GM12865 (cell line): ENCODE data around the gene H19.

Experiments
- DNase-seq: peaks from one replicate; pipeline ENCODE4 v3.0.0; 2010; ENCODE audit warnings: low read depth
- H3K4me3 ChIP-seq: 2 replicates; pipeline ENCODE4 v1.5.1; 2011; ENCODE audit warnings: mild to moderate bottlenecking, low read depth, low read length, control low read depth
- CTCF ChIP-seq: IDR thresholded peaks from 2 replicates; pipeline ENCODE4 v1.5.1; 2011; ENCODE audit warnings: low read length, control low read depth, low read depth, inconsistent platforms; ENCODE audit not compliant: insufficient read depth; ENCODE audit errors: missing control alignments

Gene H19

GRCh38 chr11:1998290-1998689 is 648 bp upstream of the H19 start:
- DNase-seq = no peak
- H3K4me3 ChIP-seq = no peak overlapping the region
- no peak for TF ChIP-seq CTCF

- no peak for DNase-seq
- no peak overlapping the region for H3K4me3 ChIP-seq
- no peak for TF ChIP-seq CTCF
These were observed 3.5 kb downstream of the H19 start for GRCh38 chr11:1994121-1994520.

GRCh38 chr11:1992111-1992510 is 5.5 kb downstream of the H19 start:
- H3K4me3 ChIP-seq = no peak overlapping the region
- no peak for DNase-seq
- no peak for TF ChIP-seq CTCF

GRCh38 chr11:1990872-1991578 is 6.6 kb downstream of the H19 start:
- no peak for TF ChIP-seq CTCF
- DNase-seq = no peak
- no peak overlapping the region for H3K4me3 ChIP-seq

- no peak for TF ChIP-seq CTCF
- H3K4me3 ChIP-seq = no peak overlapping the region
- DNase-seq = no peak
These were observed 7.7 kb downstream of the H19 start for GRCh38 chr11:1989953-1990352.

GRCh38 chr11:1988667-1989317 is 8.8 kb downstream of the H19 start:
- TF ChIP-seq CTCF = no peak
- no peak for DNase-seq
- no peak overlapping the region for H3K4me3 ChIP-seq
